HG02759 (cell line): ENCODE data around the gene SARS1.
"Not testable (repeated sequence)": the region's sequence is repeated elsewhere in the genome, so short reads cannot be mapped to it uniquely, and the experiment has no call there.

Source experiments
- ATAC-seq: cut with Tn5 transposase; IDR thresholded peaks from one replicate; pipeline ENCODE4 v1.9.1; 2021; ENCODE audit warnings: mild to moderate bottlenecking, moderate library complexity; ENCODE audit not compliant: unreplicated experiment

The SARS1 gene

GRCh38 chr1:109191891-109192290 lies 21.8 kb upstream of the SARS1 start:
- no peak for ATAC-seq

DNA sequence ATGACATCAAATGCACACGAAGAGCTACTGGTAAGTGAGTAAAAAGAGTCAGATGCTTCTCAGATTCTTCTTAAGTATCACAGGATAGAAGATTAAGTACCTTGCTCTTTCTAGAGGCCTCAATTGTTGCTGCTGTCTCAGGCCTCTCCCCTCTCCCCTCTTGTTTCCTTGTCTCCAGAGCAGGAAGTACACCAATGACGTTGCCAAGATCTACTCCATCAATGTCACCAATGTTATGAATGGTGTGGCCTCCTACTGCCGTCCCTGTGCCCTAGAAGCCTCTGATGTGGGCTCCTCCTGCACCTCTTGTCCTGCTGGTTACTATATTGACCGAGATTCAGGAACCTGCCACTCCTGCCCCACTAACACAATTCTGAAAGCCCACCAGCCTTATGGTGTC lies 21.3 kb upstream of the SARS1 start:
- no peak for ATAC-seq

- ATAC-seq, result peak; percentile 59
Measured at GRCh38 chr1:109193653-109194590, 19.8 kb upstream of the SARS1 start.

GRCh38 chr1:109197158-109198042 lies 16.3 kb upstream of the SARS1 start:
- ATAC-seq, result no peak

GRCh38 chr1:109198043-109198695 lies 15.5 kb upstream of the SARS1 start:
- ATAC-seq, result no peak

DNA sequence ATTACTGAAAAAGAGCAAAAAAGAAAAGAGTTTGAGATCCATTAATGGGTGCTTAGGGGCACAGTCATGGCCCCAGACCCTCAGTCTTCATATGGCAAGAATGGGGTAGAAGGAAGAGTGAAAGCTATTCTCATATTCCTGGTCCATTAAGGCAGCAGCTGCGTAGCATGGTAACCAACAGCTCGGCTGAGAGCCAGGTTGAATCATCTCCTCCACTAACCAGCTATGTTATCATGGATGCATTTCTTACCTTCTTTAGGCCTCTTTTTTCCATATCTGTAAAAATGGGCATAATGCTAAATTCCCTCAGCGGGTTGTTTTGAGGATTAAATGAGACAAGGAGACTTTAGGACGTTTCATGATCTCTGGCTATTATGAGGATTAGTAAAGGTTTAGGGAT lies 15.0 kb upstream of the SARS1 start:
- ATAC-seq, result no peak

DNA sequence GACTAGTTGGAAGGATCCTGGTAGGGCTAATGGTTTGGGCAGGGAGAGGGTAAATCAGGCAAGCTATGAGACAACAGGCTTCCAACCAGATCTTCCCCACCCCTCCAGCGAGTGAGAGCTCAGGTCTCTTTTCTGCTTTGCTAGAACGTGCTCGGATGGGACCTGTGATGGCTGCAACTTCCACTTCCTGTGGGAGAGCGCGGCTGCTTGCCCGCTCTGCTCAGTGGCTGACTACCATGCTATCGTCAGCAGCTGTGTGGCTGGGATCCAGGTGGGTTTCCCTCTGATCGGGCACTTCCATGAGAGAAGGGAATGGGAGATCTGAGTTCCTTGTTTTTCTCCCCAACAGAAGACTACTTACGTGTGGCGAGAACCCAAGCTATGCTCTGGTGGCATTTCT lies 14.0 kb upstream of the SARS1 start:
- ATAC-seq, result no peak

- no peak for ATAC-seq
Measured at GRCh38 chr1:109201123-109201703, 12.5 kb upstream of the SARS1 start.

DNA sequence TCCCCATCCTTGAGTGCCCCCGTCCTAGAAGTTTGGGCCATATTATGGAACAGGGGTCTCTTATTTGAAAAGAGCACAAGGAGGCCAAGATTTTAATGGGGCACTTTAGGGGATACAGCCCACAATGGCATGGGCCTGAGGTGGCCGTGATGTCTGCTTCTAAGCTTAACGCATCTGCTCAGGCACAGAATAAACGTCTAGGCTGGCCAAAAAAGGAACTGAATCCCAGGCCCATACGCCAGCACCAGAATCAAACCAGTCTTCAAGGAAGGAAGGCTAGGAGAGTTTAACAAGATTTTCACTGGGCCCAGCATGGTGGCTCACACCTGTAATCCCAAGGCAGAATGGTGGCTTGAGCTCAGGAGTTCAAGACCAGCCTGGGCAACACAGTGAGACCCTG lies 9.2 kb upstream of the SARS1 start:
- ATAC-seq, result no peak

- ATAC-seq, result no peak
Measured at GRCh38 chr1:109206339-109206738, 7.4 kb upstream of the SARS1 start.

DNA sequence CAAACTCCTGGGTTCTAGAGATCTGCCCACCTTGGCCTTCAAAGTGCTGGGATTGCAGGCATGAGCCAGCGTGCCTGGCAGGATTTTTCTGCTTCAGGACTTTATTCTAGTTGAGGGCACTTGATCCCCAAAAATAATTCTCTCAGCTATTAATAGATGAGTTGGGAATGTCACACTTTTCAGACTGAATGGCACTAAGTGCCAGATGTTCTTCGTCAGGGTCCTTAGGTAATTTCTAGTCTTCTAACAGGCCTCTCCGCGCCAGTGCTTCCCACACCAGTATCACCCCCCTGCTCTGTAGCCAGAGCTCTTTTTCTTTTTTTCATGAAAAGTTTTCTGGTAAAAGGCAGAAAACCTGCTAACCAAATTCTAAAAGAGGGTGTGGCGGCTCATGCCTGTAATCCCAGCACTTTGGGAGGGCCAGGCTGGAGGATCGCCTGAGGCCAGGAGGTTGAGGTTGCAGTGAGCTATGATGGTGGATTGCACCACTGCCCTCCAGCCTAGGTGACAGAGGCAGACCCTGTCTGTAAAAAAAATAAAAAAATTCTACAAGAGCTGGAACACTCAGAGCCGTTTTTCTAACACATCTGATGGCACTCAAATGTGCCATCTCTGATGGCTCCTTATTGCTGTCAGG lies 6.1 kb upstream of the SARS1 start:
- no peak for ATAC-seq

GRCh38 chr1:109208394-109208793 lies 5.3 kb upstream of the SARS1 start:
- ATAC-seq, result no peak

- no peak for ATAC-seq
Measured at GRCh38 chr1:109208836-109209463, 4.8 kb upstream of the SARS1 start.

- ATAC-seq, result no peak
Measured at GRCh38 chr1:109210058-109210457, 3.7 kb upstream of the SARS1 start.

- no peak for ATAC-seq
Measured at GRCh38 chr1:109213345-109213823, 334 bp upstream of the SARS1 start.

- no peak for ATAC-seq
Measured at GRCh38 chr1:109214695-109215623, 1.2 kb downstream of the SARS1 start.

DNA sequence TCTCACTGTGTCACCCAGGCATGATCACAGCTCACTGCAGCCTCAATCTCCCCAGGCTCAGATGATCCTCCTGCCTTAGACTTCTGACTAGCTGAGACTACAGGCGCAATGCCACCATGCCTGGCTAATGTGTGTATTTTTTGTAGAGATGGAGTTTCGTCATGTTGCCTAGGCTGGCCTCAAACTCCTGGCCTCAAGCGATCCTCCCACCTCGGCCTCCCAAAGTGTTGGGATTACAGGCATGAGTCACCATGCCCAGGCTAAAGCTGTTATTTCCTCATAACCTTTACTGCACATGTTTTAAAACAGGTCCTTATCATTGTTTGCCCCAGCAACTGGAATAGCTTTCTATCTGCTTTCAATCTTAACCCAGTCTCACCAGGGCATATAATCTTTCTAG lies 2.9 kb downstream of the SARS1 start:
- no peak for ATAC-seq

- ATAC-seq, result no peak
Measured at GRCh38 chr1:109218516-109218915, 4.8 kb downstream of the SARS1 start.

GRCh38 chr1:109221201-109221600 lies 7.5 kb downstream of the SARS1 start:
- not testable (repeated sequence) for ATAC-seq
